PC-9 (cell line): Measurements from ENCODE around the gene RTN4R. TPM values are rescaled to one million over a fixed set of nuclear protein-coding genes. Genes with fewer than 3 reads are reported as not detected.

Source experiments
- BruUV-seq: library from RNA; stranded (reverse); fragments of 400-500 nt; replicated peaks from 2 replicates; lab custom pipeline; 2021; lab: Mats Ljungman, UMichigan
- CTCF ChIA-PET: fragments of 300-600 bp; sonication (Branson Sonifier 250); formaldehyde crosslinking; loops from one replicate; lab custom pipeline; 2022; ENCODE audit warnings: antibody characterized with exemption; lab: Charles Lee
- POLR2A ChIA-PET: fragments of 300-600 bp; sonication (Branson Sonifier 250); formaldehyde crosslinking; loops from one replicate; lab custom pipeline; 2022; ENCODE audit warnings: antibody characterized with exemption; ENCODE audit not compliant: unreplicated experiment; lab: Charles Lee
- DNase-seq, 2 experiments: peaks; one replicate each; pipeline versions ENCODE4 v3.0.0 to v3.0.0-alpha.2; 2015 to 2022; ENCODE audit warnings: mixed read lengths in 1 of 2
- H2AFZ ChIP-seq: fragments of 200-600 bp; sonication (generic); 2 replicates; pipeline ENCODE4 v1.8.1; 2017; ENCODE audit warnings: antibody characterized with exemption
- H3F3A ChIP-seq: fragments of 200-600 bp; sonication (generic); 2 replicates; pipeline ENCODE4 v1.8.1; 2017; ENCODE audit warnings: antibody characterized with exemption, mild to moderate bottlenecking, low read depth; ENCODE audit not compliant: insufficient read depth
- H3K27ac ChIP-seq: fragments of 200-600 bp; sonication (generic); 2 replicates; pipeline ENCODE4 v1.6.1; 2016; ENCODE audit warnings: mixed run types
- H3K27me3 ChIP-seq: fragments of 200-600 bp; sonication (generic); 2 replicates; pipeline ENCODE4 v1.6.1; 2016; ENCODE audit warnings: low read depth, mixed run types; ENCODE audit not compliant: insufficient read depth
- H3K36me3 ChIP-seq: fragments of 200-600 bp; sonication (generic); 2 replicates; pipeline ENCODE4 v1.6.1; 2016; ENCODE audit warnings: low read depth, mixed run types
- H3K4me1 ChIP-seq: fragments of 200-600 bp; sonication (generic); replicated peaks from 2 replicates; pipeline ENCODE4 v1.6.1; 2016; ENCODE audit warnings: mixed run types; ENCODE audit not compliant: insufficient read depth
- H3K4me2 ChIP-seq: fragments of 200-600 bp; sonication (generic); 2 replicates; pipeline ENCODE4 v1.6.1; 2017; ENCODE audit warnings: mixed run types
- H3K4me3 ChIP-seq: fragments of 200-600 bp; sonication (generic); 2 replicates; pipeline ENCODE4 v1.6.1; 2016; ENCODE audit warnings: mixed run types
- H3K79me2 ChIP-seq: fragments of 200-600 bp; sonication (generic); 2 replicates; pipeline ENCODE4 v1.6.1; 2017; ENCODE audit warnings: low read depth, mixed run types
- H3K9me2 ChIP-seq: fragments of 200-600 bp; sonication (generic); 2 replicates; pipeline ENCODE4 v1.8.1; 2017; ENCODE audit warnings: mild to moderate bottlenecking; ENCODE audit not compliant: insufficient read depth
- H3K9me3 ChIP-seq: fragments of 200-600 bp; sonication (generic); 2 replicates; pipeline ENCODE4 v1.8.1; 2016; ENCODE audit warnings: low read depth; ENCODE audit not compliant: insufficient read depth
- H4K20me1 ChIP-seq: fragments of 200-600 bp; sonication (generic); 2 replicates; pipeline ENCODE4 v1.8.1; 2017; ENCODE audit not compliant: insufficient read depth
- EZH2 ChIP-seq: fragments of 200-600 bp; sonication (generic); IDR thresholded peaks from 2 replicates; pipeline ENCODE4 v1.8.0; 2017; ENCODE audit warnings: antibody characterized with exemption, low read depth
- intact Hi-C: fragments of 100-400 bp; cut with micrococcal nuclease; formaldehyde crosslinking; loops from one replicate; pipeline ENCODE4 v1.10.0; 2022; ENCODE audit not compliant: unreplicated experiment
- total RNA-seq: library from RNA; stranded (reverse); gene quantifications from 2 replicates; pipeline ENCODE4 v1.2.3, GENCODE V29; 2021
- TF ChIP-seq, protein P1 (sequence below): fragments of 200-600 bp; sonication (generic); conservative IDR thresholded peaks from 2 replicates; pipeline ENCODE4 v1.6.1; 2017; ENCODE audit warnings: mixed run types, antibody characterized with exemption, mild to moderate bottlenecking, moderate library complexity

Gene RTN4R
- total RNA-seq, 1 experiment from 2014 or later, result 5.0 TPM

DNA sequence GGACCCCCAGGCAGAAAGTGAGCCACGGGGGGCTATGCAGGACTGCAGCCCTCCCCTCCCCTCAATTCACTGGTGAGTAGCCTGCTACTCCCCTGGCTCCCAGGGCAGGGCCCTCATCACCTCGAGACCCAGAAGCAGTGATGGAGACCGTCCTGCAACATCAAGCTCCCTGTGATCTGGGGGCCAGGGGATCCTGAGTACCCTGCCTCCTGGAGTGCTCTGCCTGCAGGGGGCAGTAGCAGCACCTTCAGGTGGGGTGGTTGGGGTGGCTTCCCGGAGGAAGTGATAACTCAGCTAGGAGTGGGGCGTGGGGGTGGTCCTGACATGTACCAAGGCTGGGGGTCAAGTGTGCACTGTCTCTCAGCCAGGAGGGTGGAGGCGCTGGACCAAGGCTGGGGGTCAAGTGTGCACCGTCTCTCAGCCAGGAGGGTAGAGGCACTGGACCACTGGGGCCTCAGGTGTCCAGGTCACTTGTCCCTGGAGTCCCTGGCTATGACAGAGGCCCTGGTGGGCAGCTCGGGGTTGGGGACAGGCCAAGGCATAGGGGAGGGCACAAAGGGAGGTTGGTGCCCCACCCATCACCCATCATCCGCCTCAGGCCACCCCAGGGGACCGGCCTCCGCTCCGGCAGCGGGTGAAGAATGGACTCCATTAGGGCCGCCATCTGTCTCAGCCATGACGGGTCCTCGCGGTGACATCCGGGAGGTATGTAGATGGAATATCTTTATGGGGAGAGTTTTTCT is 9.4 kb downstream of the RTN4R start:
- no peak for TF ChIP-seq EZH2
- TF ChIP-seq, protein P1, sequence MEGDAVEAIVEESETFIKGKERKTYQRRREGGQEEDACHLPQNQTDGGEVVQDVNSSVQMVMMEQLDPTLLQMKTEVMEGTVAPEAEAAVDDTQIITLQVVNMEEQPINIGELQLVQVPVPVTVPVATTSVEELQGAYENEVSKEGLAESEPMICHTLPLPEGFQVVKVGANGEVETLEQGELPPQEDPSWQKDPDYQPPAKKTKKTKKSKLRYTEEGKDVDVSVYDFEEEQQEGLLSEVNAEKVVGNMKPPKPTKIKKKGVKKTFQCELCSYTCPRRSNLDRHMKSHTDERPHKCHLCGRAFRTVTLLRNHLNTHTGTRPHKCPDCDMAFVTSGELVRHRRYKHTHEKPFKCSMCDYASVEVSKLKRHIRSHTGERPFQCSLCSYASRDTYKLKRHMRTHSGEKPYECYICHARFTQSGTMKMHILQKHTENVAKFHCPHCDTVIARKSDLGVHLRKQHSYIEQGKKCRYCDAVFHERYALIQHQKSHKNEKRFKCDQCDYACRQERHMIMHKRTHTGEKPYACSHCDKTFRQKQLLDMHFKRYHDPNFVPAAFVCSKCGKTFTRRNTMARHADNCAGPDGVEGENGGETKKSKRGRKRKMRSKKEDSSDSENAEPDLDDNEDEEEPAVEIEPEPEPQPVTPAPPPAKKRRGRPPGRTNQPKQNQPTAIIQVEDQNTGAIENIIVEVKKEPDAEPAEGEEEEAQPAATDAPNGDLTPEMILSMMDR, result no peak; the same call in 1 of the 2 replicates
- POLR2A ChIA-PET, result no interaction called here
- Histone ChIP-seq H3K9me3 (no peaks in the 10 kb centered on the region), H3F3A (no peaks in the 10 kb centered on the region), H2AFZ (no peak overlapping the region), H3K27me3 (no peaks in the 10 kb centered on the region), H3K4me3 (no peak overlapping the region), H4K20me1 (no peaks in the 10 kb centered on the region), H3K4me1 (no peaks in the 10 kb centered on the region), H3K27ac (no peak overlapping the region), H3K9me2 (no peaks in the 10 kb centered on the region), H3K79me2 (no peaks in the 10 kb centered on the region), H3K4me2 (no peak overlapping the region), H3K36me3 (no peaks in the 10 kb centered on the region)
- CTCF ChIA-PET, result no interaction called here
- no peak for DNase-seq
- no TSS peak for BruUV-seq
- intact Hi-C loops, result no loop called here

DNA sequence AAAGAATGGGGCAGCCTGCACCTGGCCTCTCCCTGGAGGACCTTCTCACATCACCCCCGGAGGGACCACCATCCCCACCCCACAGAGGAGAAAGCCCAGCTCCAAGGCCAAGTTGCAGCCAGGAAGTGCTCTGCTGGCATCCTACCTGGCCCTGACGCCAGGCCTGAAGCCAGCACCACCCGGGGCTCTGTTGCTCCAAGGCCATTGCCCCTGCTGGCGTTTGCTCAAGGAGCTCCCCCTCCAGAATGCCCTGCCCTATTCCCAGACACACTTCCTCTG is 10.2 kb downstream of the RTN4R start:
- no peaks in the 10 kb centered on the region for H3K9me2 ChIP-seq
- no peaks in the 10 kb centered on the region for H3K4me1 ChIP-seq
- no peaks in the 10 kb centered on the region for H3K36me3 ChIP-seq
- no TSS peak for BruUV-seq
- CTCF ChIA-PET, result no interaction called here
- H3K9me3 ChIP-seq, result no peaks in the 10 kb centered on the region
- POLR2A ChIA-PET, result no interaction called here
- DNase-seq, result no peak
- H3K4me2 ChIP-seq, result no peak overlapping the region
- no peaks in the 10 kb centered on the region for H3K27me3 ChIP-seq
- H4K20me1 ChIP-seq, result no peaks in the 10 kb centered on the region
- no peak overlapping the region for H3K27ac ChIP-seq
- H3K79me2 ChIP-seq, result no peaks in the 10 kb centered on the region
- TF ChIP-seq, protein P1, result no peak
- TF ChIP-seq EZH2, result no peak
- no peak overlapping the region for H2AFZ ChIP-seq
- no peak overlapping the region for H3K4me3 ChIP-seq
- H3F3A ChIP-seq, result no peaks in the 10 kb centered on the region
- intact Hi-C loops, result no loop called here

DNA sequence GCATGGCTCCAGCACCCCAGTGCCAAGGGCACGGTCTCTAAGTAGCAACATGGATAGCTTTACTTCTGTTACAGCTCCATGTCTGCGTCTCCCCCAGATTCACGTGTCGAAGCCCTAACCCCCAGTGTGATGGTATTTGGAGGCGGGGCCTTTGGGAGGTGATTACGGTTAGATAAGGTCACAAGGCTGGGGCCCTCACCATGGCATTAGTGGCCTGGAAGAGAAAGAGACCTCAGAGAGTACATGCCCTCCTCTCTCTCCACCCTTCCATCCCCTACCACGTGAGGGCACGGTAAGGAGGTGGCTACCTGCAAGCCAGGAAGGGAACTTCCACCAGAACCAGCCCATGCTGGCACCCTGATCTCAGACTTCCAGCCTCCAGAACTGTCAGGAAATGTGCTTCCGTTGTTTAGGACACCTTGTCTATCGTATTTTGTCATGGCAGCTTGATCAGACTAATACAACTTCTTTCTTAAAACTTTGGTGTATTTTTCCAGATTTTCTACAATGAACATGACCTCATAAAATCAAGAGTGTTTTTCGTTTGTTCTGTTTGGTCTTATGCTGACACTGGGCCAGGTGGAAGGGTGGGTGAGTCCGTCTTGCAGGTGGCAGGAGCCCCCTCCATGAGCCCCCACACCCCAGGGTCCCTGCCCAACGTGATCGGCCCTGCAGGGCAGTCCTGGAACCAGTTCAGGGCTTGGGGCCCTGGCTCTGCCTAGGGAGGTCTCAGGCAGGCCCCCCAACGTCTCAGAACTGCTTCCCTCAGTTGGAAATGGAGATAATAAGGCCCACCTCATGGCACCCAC is 10.7 kb downstream of the RTN4R start:
- no peaks in the 10 kb centered on the region for H3K36me3 ChIP-seq
- no peaks in the 10 kb centered on the region for H4K20me1 ChIP-seq
- ChIA-PET CTCF (no interaction called here), POLR2A (no interaction called here)
- no peaks in the 10 kb centered on the region for H3K9me2 ChIP-seq
- BruUV-seq, result no TSS peak
- no peak overlapping the region for H2AFZ ChIP-seq
- DNase-seq, result no peak
- TF ChIP-seq, protein P1, result no peak
- no peak for TF ChIP-seq EZH2
- H3K27me3 ChIP-seq, result no peaks in the 10 kb centered on the region
- H3K9me3 ChIP-seq, result no peaks in the 10 kb centered on the region
- intact Hi-C loops, result no loop called here
- H3K4me3 ChIP-seq, result no peak overlapping the region
- no peak overlapping the region for H3K4me2 ChIP-seq
- H3K27ac ChIP-seq, result no peak overlapping the region
- H3F3A ChIP-seq, result no peaks in the 10 kb centered on the region
- no peaks in the 10 kb centered on the region for H3K79me2 ChIP-seq
- no peaks in the 10 kb centered on the region for H3K4me1 ChIP-seq
